NCI-H460 (cell line): ENCODE results near the gene PITPNM2. TPM values are rescaled to one million over a fixed set of nuclear protein-coding genes. Genes with fewer than 3 reads are reported as not detected.
A peak's percentile ranks its signal among the peaks of the same experiment; 100 is the strongest.
"Not testable (repeated sequence)": the region's sequence is repeated elsewhere in the genome, so short reads cannot be mapped to it uniquely, and the experiment has no call there.

Experiments used
- DNase-seq: peaks from one replicate; pipeline ENCODE4 v3.0.0-alpha.2; 2016; ENCODE audit warnings: low read depth; ENCODE audit errors: extremely low read depth
- total RNA-seq: library from RNA; depleted of rRNA; stranded (reverse); fragments of >200 nt; shearing (Covaris generic); gene quantifications from 2 replicates; pipeline ENCODE4 v1.2.3, GENCODE V29; 2014

The PITPNM2 gene
- total RNA-seq, 1 experiment from 2014 or later: 4.1 TPM

DNA sequence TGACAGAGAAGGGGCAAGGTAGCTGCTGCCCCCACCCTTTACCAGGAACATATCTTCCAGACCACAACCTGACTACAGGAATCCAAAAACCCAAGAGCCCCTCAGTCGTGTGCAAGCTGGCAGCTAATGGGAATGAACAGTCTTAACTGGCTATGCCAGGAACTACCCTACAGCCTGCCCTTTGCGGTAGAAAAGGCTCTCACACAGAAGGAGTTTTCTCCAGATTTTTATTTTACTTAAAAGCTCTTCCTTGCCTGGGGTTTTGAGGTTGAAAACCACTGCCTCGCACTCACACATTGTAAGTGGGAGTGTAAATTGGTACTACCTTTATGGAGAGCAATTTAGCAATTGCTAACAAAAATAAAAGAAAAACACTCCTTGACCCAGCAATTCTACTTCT is 28.3 kb downstream of the PITPNM2 start:
- DNase-seq: no peak

DNA sequence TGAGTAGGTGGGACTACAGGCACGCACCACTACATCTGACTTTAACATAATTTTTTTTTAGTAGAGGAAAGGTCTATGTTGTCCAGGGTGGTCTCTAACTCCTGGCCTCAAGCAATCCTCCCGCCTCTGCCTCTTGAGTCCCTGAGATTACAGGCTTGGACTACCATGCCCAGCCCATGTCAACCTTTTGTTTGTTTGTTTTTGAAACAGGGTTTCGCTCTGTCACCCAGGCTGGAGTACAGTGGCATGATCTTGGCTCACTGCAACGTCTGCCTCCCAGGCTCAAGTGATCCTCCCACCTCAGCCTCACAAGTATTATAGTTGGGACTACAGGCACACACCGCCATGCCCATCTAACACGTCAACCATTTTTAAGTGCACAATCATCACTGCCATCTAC is 29.2 kb downstream of the PITPNM2 start:
- DNase-seq: no peak

DNA sequence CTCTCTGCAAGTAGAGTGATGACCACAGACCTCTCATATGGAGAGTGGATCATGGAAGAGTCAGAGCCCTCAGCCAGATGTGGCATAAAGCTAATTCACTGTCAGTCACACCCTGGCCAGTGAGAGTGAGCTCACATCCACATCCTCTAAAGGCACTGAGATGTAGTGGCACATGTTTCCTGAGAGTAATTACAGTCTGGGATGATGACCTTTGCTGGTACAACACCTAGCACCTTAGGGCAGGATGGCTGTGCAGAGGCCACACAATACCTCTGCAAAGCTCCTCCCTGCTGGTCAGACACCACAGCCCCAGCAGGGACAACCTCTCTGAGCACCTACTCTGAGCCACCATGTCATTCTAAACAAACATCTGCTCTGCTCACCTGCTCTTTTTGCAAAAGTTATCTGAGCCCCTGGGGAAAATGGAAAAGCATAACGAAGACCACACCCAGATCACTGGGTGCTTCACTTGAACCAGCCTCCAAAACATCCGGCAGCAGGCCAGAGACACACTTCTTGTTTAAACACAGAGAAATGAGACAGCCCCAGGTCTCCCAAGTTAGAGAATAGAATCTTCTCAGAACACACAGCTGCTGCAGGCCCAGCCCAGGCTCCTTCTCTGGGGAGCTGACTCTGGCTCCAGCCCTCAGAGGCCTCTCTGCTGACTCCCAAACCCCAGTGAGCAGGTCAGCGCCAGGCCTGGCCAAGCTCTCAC is 30.3 kb downstream of the PITPNM2 start:
- no peak for DNase-seq

DNA sequence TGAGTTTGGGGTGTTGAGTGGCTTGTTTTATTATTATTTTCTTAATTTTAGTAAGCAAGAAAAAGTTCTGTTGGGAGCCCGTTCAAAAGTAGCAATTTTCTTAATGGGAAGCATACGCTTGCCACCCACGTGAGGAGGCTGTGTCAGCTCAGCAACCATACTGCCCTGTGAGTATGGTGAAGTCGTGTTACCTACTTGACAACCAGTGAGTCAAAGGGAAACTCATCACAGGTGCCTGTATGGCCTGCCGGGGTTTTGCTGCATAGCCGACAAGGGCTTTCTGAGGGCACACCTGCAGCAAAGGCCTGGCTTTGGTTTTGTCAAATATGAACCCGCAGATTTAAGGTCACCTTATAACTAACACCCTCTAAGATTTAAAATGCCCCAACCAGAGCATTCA is 31.1 kb downstream of the PITPNM2 start:
- no peak for DNase-seq

DNA sequence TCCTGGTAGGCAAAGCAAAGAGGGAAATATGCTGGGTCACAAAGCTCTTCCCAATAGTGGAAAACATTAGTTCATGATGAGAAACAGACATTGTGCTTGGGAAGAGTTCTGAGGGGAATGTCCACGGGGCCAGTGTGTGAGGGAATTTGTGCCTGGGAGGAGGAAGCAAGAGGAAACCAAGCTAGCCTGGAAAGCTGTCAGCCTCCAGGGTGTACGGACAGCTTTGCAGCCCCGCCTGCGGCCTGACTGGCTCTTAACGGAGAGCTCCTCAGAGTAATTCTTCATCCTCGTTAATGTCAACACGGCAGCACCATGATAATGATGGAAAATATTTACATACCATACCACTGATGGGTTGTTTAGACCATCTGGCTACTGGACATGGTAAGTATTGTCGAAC is 32.4 kb downstream of the PITPNM2 start:
- no peak for DNase-seq

DNA sequence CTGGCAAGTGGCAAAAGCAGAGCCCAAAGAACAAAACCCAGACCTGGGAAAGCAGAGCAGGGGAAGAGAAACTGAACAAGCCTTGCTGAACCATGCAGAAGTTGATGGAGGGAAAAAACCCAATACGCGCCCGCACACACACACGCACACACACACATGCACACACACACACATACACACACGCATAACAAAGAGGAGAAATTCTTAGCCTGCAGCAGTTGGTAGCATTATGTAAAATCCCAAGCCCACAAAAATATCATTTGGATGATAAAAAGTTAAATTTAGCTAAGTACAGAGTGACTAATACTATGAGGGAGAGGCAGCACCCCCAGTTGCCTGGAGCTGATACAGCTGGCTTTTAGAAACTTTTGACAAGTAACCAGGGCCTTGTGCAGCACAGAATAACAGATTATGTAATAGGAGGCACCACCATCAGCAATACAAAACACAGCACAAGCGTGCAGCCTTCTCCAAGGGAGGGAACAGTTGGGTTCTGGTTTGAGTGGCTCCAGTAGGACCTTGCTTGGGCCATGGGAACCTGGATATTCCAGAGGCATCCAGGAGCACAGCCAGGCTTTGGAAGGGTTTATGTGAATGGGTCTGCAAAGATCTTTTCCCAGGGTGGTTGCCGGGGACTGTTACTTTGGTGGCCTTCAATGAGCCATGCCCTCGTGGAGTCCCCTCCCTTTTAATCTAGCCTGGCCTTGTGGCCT is 35.3 kb downstream of the PITPNM2 start:
- DNase-seq: no peak

DNA sequence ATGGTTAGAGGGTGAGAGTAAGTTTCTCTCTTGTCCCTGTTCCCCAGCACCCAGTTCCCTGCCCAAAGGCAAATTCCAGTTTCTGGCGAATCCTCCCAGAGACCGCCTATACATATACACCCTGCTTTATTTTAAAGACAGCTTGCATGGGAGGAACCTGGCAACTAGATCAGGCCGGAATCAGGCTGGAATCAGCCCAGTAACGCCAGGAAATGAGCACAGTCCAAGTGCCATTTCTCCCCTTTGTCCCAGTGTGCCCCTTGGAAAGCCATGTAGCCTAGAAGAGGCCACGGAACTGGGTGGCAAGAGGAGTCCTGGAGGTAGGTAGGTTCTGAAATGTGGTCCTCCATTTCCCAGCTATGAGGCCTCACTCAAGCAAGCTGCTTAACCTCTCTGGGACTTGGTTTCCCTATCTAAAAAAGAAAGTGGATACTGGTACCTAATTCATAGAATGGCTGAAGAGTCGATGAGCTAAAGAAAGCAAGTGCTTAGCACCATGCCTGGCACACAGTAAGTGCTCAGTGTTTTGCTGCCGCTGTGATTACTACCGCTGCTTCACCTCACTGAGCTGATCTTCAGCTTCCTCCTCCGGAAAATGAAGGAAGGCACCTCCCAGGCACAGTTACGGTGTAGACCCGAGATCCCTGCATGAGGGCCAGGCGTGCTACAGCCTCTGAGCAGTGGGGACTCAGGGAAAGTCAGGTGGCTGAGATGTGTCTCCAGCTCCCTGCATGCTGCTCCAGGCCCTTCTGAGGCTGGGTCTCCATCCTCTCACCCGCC is 36.4 kb downstream of the PITPNM2 start:
- no peak for DNase-seq

DNA sequence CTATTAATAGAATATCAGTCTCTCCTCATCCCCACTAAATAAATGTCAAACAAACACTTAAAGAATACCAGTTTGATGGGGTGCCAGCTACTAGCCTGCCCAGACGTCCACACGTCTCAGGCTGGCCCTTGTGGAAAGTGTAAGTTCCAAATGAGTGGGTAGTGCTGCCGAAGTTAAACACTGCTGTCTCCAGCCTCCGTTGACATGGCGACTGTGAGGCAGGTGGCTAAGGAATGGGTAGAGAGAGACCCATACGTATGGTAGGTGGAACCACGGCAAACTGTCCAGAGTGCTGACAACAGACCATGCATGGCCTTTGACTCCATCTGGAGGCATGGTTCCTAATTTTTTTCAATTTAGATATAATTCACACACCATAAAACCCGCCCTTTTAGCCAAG is 37.9 kb downstream of the PITPNM2 start:
- DNase-seq: no peak

DNA sequence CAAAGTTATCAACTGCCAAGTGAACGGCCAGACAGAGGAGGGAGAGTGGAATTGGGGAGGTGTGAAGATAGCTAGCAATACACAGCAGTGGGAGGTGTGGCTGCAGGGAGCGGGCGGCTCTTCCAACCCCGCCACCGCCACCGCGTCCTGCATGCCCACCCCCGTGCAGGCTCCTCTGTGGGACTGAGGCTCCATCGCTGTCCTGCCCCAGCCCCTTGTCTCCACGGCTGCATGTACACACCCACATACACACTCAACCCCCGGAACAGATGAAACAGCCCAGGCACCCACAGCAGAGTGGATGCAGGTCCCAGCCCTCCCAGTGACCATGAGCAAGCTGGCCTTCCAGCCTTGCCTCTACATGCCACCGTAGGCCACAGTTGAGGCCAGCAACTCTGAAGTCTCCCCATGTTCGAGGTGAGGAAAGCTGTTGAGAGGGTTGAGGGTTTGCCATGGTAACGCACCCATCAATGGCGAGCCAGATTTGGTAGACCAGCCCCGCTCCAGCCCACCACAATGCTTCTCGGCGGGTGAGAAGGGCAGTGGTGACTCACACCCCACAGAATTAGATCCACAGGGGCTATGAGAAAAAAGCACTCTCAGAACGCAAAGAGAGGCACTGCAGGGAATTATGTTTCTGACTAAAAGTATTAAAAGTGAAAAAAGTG is 39.3 kb downstream of the PITPNM2 start:
- DNase-seq: no peak

DNA sequence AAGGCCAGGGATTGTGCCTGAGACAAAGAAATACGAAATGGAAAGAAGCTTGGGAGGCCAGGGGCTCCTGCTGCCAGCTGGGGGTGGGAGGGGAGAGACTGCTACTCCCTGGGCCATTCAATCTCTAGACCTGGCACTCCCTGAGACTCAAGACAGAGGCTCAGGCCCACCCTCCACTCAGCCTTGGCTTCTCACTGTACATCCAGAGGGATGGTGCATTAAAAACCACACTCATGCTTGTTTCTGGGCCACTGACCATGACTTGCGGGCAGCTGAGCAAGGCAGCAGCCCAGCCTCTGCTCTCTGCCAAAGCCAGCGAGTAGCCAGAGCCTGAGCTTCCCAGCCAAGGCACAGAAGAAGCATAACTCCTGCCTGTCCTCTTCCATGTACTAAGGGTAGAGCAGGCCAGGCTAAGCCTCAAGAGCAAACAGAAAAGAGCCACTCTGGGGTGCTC is 41.5 kb downstream of the PITPNM2 start:
- no peak for DNase-seq

DNA sequence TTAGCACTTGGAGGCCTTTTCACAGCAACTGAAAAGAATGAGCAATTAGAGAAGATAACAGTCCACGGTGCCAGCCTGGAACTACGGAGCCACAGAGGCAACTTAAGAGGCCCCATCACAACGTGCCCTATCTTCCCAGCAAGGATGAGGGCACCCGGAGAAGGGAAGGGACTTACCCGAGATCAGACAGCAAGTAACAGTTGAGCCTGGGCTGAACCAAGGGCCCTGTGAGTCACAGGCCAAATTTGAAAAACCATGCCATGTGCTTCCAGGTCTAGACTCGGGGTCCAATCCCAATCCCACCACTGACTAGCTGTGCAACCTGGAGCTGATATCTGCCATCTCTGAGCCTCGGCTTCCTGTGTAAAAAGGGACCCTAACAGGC is 42.2 kb downstream of the PITPNM2 start:
- DNase-seq: no peak

DNA sequence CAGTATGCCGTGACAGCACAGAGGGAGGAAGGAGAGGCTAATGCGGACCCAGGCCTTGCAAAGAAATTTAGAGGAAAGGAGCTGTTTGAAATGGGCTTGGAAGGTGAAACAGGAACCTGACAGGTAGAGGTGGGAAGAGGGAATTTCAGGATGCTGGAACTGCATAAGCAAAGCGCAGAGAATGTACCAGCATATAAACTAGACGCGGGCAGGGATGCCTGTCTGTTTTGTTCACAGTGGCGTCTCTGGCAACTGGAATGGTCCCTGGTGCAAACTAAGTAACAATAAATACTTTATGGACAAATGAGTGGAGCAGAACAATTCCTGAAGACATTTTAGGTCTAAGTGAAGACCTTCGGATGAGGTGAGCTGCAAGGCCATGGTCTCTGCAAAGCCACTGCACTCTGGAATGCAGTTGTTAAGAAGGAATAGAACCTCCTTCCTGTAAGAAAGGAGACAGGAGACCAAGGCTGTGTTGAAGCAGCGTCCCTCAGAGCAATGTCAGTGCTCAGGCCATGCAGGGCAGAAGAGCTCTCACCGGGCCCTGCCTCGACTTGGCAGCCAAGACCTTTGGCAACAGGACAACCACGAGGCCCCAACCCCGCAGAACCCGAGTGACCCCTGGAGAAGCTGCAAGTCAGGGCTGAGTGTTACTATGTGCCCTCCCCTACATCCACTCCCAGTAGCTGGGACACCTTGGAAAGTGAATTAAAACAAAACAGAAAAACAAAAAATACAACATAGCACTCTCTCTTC is 42.8 kb downstream of the PITPNM2 start:
- DNase-seq: no peak

DNA sequence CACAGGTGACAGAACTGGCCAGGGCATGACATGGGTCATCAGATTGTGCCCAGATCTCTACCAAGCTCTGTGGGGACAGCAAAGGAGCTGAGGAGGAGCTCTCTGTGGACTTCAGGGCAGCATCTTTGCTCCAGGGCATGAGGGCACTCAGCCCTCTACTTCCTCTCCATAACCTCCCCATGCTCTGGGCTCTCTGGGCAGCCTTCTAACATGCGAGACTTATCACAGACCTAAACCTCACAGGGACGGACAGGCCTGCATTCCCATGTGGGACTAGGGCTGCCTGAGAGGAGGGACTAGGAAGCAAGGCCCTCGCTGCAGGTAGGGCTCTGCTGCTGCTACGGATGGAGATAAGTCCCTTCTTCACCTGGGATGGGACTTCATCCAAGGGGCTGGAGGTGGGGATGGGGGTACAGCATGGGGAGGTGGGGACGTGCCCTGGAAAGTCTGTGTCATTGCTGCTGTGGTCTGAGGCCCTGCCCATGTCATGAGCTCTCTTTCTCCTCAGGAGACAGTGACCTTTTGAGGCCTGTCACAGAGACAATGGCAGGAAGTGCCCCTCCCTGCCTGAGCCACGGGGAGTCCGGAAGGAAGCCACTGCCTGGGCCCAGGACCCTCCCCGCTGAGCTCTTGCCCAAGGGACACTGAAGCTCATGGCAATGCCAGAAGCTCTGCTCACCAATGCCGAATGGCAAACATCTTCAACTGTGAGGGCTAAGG is 44.1 kb downstream of the PITPNM2 start:
- peak; percentile 31 for DNase-seq

DNA sequence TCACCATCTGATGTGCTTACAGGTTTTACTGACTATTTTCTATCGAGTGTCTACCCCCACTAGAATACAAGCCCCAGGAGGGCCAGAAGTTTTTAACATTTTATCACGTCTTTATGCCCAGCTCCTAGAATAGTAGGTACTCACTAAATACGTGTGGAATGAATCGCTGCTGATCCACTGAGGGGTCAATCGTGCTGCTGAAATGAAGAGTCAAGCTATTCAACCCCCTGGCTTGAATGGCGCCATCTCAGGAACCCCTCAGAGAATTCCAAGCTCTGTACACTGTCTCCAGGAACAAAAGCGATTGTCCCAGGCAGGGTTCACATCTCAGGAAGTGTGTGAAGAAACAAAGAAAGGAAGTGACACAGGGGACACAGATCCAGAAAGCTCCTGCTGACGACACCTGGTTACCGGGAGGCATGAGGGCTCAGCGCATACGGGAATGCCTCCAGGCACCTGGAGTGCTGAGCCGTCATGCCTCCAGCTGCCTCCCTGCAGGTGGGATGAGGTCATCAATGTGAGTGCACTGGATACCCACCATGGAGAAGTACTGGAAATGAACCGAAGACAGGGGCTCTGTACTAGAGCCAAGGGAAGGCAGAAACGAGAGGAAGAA is 45.6 kb downstream of the PITPNM2 start:
- no peak for DNase-seq

DNA sequence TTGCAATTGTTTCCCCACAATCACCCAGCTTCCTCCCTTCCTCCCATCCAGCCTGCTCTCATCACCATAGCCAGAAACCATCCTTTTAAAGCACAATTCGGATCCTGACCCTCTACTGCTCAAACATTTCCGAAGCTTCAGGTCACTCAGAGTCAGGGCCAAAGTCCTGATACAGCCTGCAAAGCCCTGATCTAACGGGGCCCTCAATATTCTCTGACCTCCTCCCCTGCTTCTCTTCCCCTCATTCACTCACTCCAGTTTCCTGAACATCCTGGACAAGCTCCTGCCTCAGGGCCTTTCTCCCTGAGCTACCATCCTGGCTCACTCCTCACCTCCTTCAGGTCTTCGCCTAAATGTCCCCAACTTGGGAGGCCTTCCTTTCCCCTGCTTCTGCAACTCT is 46.1 kb downstream of the PITPNM2 start:
- DNase-seq: no peak

DNA sequence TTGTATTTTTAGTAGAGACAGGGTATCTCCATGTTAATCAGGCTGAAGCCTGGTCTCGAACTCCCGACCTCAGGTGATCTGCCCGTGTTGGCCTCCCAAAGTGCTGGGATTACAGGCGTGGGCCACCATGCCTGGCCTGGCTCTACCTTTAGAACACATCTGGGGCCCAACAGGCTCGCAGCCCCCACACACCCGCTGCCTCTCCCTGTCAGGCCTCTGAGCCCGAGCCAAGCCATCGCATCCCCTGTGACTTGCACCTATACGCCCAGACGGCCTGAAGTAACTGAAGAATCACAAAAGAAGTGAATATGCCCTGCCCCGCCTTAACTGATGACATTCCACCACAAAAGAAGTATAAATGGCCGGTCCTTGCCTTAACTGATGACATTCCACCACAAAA is 46.8 kb downstream of the PITPNM2 start:
- not testable (repeated sequence) for DNase-seq

DNA sequence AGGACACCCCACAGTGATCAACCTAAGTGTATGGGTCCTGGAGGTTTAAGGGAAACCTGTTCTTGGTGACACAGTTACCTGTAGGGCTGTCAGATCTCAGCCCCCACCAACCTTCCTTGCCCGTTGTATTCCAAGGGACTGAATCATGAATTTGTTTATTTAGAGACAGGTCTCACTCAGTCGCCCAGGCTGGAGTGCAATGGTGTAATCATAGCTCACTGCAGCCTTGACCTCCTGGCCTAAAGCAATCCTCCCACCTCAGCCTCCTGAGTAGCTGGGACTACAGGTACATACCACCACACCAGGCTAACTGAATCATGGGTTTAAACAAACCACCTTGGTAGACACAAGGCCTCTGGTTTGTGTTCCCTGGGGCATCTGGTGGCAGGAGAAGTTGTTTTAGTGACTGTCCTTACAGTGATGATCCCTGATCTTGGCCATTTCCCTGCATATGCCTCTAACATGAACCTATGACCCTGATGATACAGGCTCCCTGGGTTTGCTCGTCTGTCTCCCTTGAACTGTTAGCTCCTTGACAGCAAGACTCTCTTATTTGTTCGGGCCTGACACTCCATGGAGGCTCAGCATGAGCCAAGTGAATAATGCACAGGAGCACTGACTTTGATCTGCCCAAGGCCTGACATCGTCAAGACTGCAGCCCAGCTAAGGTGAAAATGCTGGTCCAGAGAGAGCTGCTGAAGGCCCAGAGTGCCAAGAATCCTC is 47.9 kb downstream of the PITPNM2 start:
- DNase-seq: no peak

DNA sequence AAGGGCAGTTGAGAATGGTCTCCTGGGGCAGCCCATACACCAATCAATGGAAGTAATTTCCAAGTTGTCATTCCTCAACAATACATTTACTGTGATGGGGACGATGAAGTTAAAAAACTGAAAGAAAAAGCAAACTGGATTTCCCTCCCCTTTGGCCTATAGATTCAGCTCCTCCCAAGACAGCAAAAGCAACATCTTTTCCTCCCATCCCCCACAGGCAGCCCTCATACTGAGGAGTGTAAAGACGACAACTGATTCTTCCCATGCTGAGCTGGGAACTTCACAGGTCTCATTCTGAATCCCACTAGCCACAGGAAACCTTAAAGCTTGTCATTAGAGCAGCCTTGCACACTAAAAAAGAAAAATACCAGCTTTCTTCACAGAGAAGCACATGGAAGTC is 48.5 kb downstream of the PITPNM2 start:
- DNase-seq: no peak

DNA sequence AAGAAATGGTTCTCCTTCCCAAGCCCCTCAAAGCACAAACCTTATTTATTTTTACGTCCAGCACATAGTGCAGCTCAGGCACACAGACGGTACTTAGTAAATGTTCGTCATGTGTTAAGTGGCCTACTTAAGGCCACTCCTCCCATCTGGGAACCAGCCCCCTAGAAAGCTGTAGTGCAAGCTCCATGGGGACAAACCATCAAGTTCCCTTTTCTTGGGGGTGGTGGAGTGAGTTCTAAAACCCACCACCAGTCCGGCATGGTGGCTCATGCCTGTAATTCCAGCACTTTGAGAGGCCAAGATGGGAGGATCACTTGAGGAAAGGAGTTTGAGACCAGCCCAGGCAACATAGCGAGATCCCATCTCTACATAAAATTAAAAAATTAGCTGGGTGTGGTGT is 49.4 kb downstream of the PITPNM2 start:
- DNase-seq: no peak
